K562 (cell line): ENCODE measurements around the gene PLA2G4F. TPM values are rescaled to one million over a fixed set of nuclear protein-coding genes. Genes with fewer than 3 reads are reported as not detected.

Source experiments
- ATAC-seq: fragments of 200-7000 bp; cut with Tn5 transposase; 3 replicates; pipeline ENCODE4 v1.9.1; 2020; ENCODE audit warnings: moderate library complexity
- BruUV-seq: library from RNA; stranded (reverse); fragments of 400-500 nt; replicated peaks from 2 replicates; lab custom pipeline; 2021; lab: Mats Ljungman, UMichigan
- CTCF ChIA-PET: fragments of 300-600 bp; formaldehyde crosslinking; extraction: SDS; loops from one replicate; lab custom pipeline; 2021; ENCODE audit warnings: low intra/inter-chr PET ratio; lab: Yijun Ruan, JAX
- POLR2A ChIA-PET: fragments of 300-600, 350-650 bp; sonication (Branson Sonifier 250); formaldehyde crosslinking; extraction: SDS; loops from one replicate; lab custom pipeline; 2021; ENCODE audit warnings: antibody characterized with exemption, inconsistent platforms; lab: Yijun Ruan, JAX
- DNase-seq, 4 experiments: peaks; one replicate each; pipeline versions ENCODE4 v3.0.0 to v3.0.0-alpha.2; 2011 to 2018; ENCODE audit warnings: low spot score in 3 of 4, mixed read lengths in 3 of 4; ENCODE audit errors: extremely low read depth in 1 of 4
- FAIRE-seq: peaks from 2 replicates; lab custom pipeline; 2011; peaks lifted over from hg19 to GRCh38; lab: Jason Lieb, UNC
- H2AFZ ChIP-seq: 2 replicates; pipeline ENCODE4 v1.6.0; 2011; ENCODE audit warnings: low read depth, low read length, control low read depth, inconsistent platforms
- H3K27ac ChIP-seq: fragments of 200-600 bp; 3 replicates; pipeline ENCODE4 v1.8.0; 2011; ENCODE audit warnings: low read depth, mild to moderate bottlenecking, control low read depth, inconsistent platforms, low read length, moderate library complexity, mixed read lengths; ENCODE audit errors: extremely low read depth
- H3K27me3 ChIP-seq, 2 experiments: fragments of 300-600 bp in 1 of 2; 2 replicates in 1 of 2; 3 replicates in 1 of 2; pipeline versions ENCODE4 v1.6.0 to v1.8.0; 2011; ENCODE audit warnings: inconsistent platforms in 2 of 2, low read length in 2 of 2, mild to moderate bottlenecking in 1 of 2, mixed read lengths in 1 of 2, moderate library complexity in 1 of 2; ENCODE audit not compliant: control insufficient read depth in 2 of 2, insufficient read depth in 2 of 2
- H3K36me3 ChIP-seq: fragments of 300-600 bp; 3 replicates; pipeline ENCODE4 v1.8.0; 2011; ENCODE audit warnings: mild to moderate bottlenecking, low read length, inconsistent platforms; ENCODE audit not compliant: control insufficient read depth, insufficient read depth
- H3K4me1 ChIP-seq, 2 experiments: fragments of 200-600 bp in 1 of 2; replicated peaks in 1 of 2; 2 replicates in 1 of 2; 3 replicates in 1 of 2; pipeline versions ENCODE4 v1.5.1 to v1.8.0; 2011; ENCODE audit warnings: inconsistent platforms in 2 of 2, low read length in 2 of 2, mild to moderate bottlenecking in 1 of 2, mixed read lengths in 1 of 2, moderate library complexity in 1 of 2; ENCODE audit not compliant: control insufficient read depth in 2 of 2, insufficient read depth in 2 of 2
- H3K4me2 ChIP-seq: 2 replicates; pipeline ENCODE4 v1.6.1; 2011; ENCODE audit warnings: low read length, control low read depth, inconsistent platforms, mixed read lengths; ENCODE audit not compliant: insufficient read depth
- H3K4me3 ChIP-seq: fragments of 200-600 bp; sonication (generic), shearing (Covaris generic); 2 replicates; pipeline ENCODE4 v1.5.1; 2016; ENCODE audit warnings: control low read depth, inconsistent platforms
- H3K79me2 ChIP-seq: fragments of 200-600 bp; 3 replicates; pipeline ENCODE4 v1.8.0; 2011; ENCODE audit warnings: low read length, inconsistent platforms; ENCODE audit not compliant: control insufficient read depth, insufficient read depth
- H3K9ac ChIP-seq, 2 experiments: 2 replicates each; pipeline versions ENCODE4 v1.6.0 to v1.6.1; 2011; ENCODE audit warnings: low read depth in 2 of 2, low read length in 2 of 2, control low read depth in 1 of 2, inconsistent platforms in 1 of 2, mild to moderate bottlenecking in 1 of 2, mixed read lengths in 1 of 2; ENCODE audit not compliant: insufficient read depth in 1 of 2
- H3K9me1 ChIP-seq: one replicate; pipeline ENCODE4 v1.6.0; 2011; ENCODE audit warnings: inconsistent platforms, mild to moderate bottlenecking, low read length, moderate library complexity; ENCODE audit not compliant: control insufficient read depth, insufficient read depth
- H3K9me3 ChIP-seq: replicated peaks from 2 replicates; pipeline ENCODE4 v1.5.1; 2011; ENCODE audit warnings: low read depth, low read length, inconsistent platforms; ENCODE audit not compliant: control insufficient read depth, insufficient read depth
- H4K20me1 ChIP-seq: replicated peaks from 2 replicates; pipeline ENCODE4 v1.6.1; 2011; ENCODE audit warnings: low read length, inconsistent platforms, mixed read lengths; ENCODE audit not compliant: control insufficient read depth, insufficient read depth
- CREM ChIP-seq: IDR thresholded peaks from 2 replicates; pipeline ENCODE4 v1.6.1; 2014; ENCODE audit warnings: antibody characterized with exemption, low read depth
- DEAF1 ChIP-seq: fragments of 450-650 bp; formaldehyde crosslinking; IDR thresholded peaks from 2 replicates; pipeline ENCODE4 v1.4.0; 2020; ENCODE audit warnings: mild to moderate bottlenecking, moderate library complexity
- EGR1 ChIP-seq: fragments of 450-650 bp; conservative IDR thresholded peaks from 2 replicates; pipeline ENCODE4 v1.6.1; 2017; ENCODE audit warnings: mild to moderate bottlenecking
- ETS1 ChIP-seq: conservative IDR thresholded peaks from 2 replicates; pipeline ENCODE4 v1.6.1; 2011; ENCODE audit warnings: low read depth, mild to moderate bottlenecking, low read length; ENCODE audit not compliant: control insufficient read depth
- GATA2 ChIP-seq: sonication (generic); formaldehyde crosslinking; IDR thresholded peaks from 2 replicates; pipeline ENCODE4 v1.4.0; 2020; ENCODE audit warnings: mild to moderate bottlenecking, missing genetic modification reagents
- KLF10 ChIP-seq: fragments of 250-450 bp; sonication (Bioruptor Pico); IDR thresholded peaks from 2 replicates; pipeline ENCODE4 v1.6.1; 2021; ENCODE audit warnings: matching md5 sums
- PHF21A ChIP-seq: fragments of 450-650 bp; IDR thresholded peaks from 2 replicates; pipeline ENCODE4 v1.6.1; 2017; ENCODE audit warnings: low read depth, borderline replicate concordance
- THRB ChIP-seq: fragments of 450-650 bp; formaldehyde crosslinking; conservative IDR thresholded peaks from 2 replicates; pipeline ENCODE4 v1.4.0; 2022; ENCODE audit warnings: mild to moderate bottlenecking, missing genetic modification characterization
- YY1 ChIP-seq, 3 experiments: IDR thresholded peaks; 2 replicates each; pipeline ENCODE4 v1.6.1; 2011; ENCODE audit warnings: low read length in 2 of 3, mild to moderate bottlenecking in 2 of 3, moderate library complexity in 2 of 3, borderline replicate concordance in 1 of 3, control low read depth in 1 of 3, low read depth in 1 of 3; ENCODE audit not compliant: insufficient read depth in 3 of 3, insufficient replicate concordance in 2 of 3, control insufficient read depth in 1 of 3, insufficient read length in 1 of 3; ENCODE audit errors: extremely low read depth in 1 of 3
- ZBTB9 ChIP-seq: fragments of 450-650 bp; formaldehyde crosslinking; IDR thresholded peaks from 2 replicates; pipeline ENCODE4 v1.4.0; 2020; ENCODE audit warnings: mild to moderate bottlenecking, moderate library complexity
- ZFP36 ChIP-seq: fragments of 150-350 bp; IDR thresholded peaks from 2 replicates; pipeline ENCODE4 v1.6.1; 2018; ENCODE audit warnings: low read length, low read depth; ENCODE audit not compliant: partially characterized antibody
- ZNF239 ChIP-seq: fragments of 250-450 bp; sonication (Bioruptor Pico); IDR thresholded peaks from 2 replicates; pipeline ENCODE4 v1.4.0; 2020; ENCODE audit warnings: mild to moderate bottlenecking
- ZNF436 ChIP-seq: fragments of 250-450, 450-650 bp; sonication (Bioruptor Pico); formaldehyde crosslinking; IDR thresholded peaks from 2 replicates; pipeline ENCODE4 v1.7.0; 2020; ENCODE audit warnings: mild to moderate bottlenecking
- ZNF668 ChIP-seq: fragments of 250-450 bp; sonication (Bioruptor Pico); IDR thresholded peaks from 2 replicates; pipeline ENCODE4 v1.8.0; 2022; ENCODE audit warnings: mild to moderate bottlenecking, inconsistent platforms
- ZNF830 ChIP-seq: fragments of 250-450 bp; sonication (Bioruptor Pico); IDR thresholded peaks from 2 replicates; pipeline ENCODE4 v1.5.0; 2021; ENCODE audit warnings: mild to moderate bottlenecking
- WGBS: fragments of 100-300 bp; shearing (Covaris generic); methylation state at CpG from one replicate; pipeline ENCODE4 v1.1.6; 2016; ENCODE audit warnings: low coverage, mixed read lengths; ENCODE audit not compliant: insufficient coverage; ENCODE audit errors: missing lambda C conversion rate; 5-methylcytosine and 5-hydroxymethylcytosine counted together
- in situ Hi-C: fragments of 300-500 bp; cut with MboI; formaldehyde crosslinking; loops from 4 replicates; pipeline ENCODE4 v1.15.0; 2018; ENCODE audit warnings: inconsistent platforms, mixed read lengths
- intact Hi-C: fragments of 100-400 bp; cut with micrococcal nuclease; formaldehyde crosslinking; loops from 2 replicates; pipeline ENCODE4 v1.14.2; 2022
- polyA plus RNA-seq, 8 experiments: library from polyadenylated mRNA; depleted of rRNA in 4 of 8; stranded (reverse) in 5 of 8; unstranded in 3 of 8; fragments of >200 nt; fragmentation: Nextera tagmentation in 2 of 8; fragmentation: Illumina TruSeq in 1 of 8; extraction: Ambion mirVana in 2 of 8; extraction: Trizol in 1 of 8; gene quantifications; 2 replicates each; pipeline versions ENCODE4 v1.2.1 to v1.2.3, GENCODE V29; 2011 to 2014; ENCODE audit warnings: inconsistent platforms in 1 of 8, missing spikeins in 1 of 8
- total RNA-seq, 7 experiments: library from RNA; depleted of rRNA in 6 of 7; stranded (reverse); fragments of >200 nt in 6 of 7; fragmentation: Illumina TruSeq in 2 of 7; extraction: Trizol in 2 of 7; gene quantifications; 2 replicates each; pipeline versions ENCODE4 v1.2.1 to v1.2.3, GENCODE V29; 2011 to 2021; ENCODE audit warnings: low replicate concordance in 1 of 7

Gene PLA2G4F
- total and polyA plus RNA-seq, 9 of the 15 experiments (the other 6 are each of a cell fraction or from before 2014, with no cell fraction given), result 0.02 TPM; not detected in 8

GRCh38 chr15:42133886-42134502 lies 22.4 kb downstream of the PLA2G4F start (continued):
- no peak for TF ChIP-seq ZBTB9 (CRISPR knock-in tag)
- TF ChIP-seq YY1 (IDR thresholded peaks at IDR 0.05; ENCODE audit: borderline replicate concordance in 1 of 3, control insufficient read depth in 1 of 3, extremely low read depth in 1 of 3, insufficient read depth in 3 of 3, insufficient read length in 1 of 3, insufficient replicate concordance in 2 of 3, low read depth in 1 of 3, low read length in 2 of 3), result peak in 1 of 3 experiments; percentile 57
- no peak for TF ChIP-seq GATA2 (CRISPR knock-in tag)
- no peak for TF ChIP-seq ZNF830
- TF ChIP-seq KLF10 (CRISPR knock-in tag), result no peak
- TF ChIP-seq ZNF668 (CRISPR knock-in tag), result no peak
- TF ChIP-seq, all 486 proteins: peak for 17

GRCh38 chr15:42133356-42133755 lies 23.1 kb downstream of the PLA2G4F start:
- intact Hi-C loops, result loop anchor here (5.0 kb wide), 1 partner anchor 36 kb away; no protein-coding TSS in a partner anchor
- no TSS peak for BruUV-seq
- TF ChIP-seq CREM, result no peak
- no peak for TF ChIP-seq PHF21A
- TF ChIP-seq ZNF668 (CRISPR knock-in tag), result no peak
- no peak for TF ChIP-seq THRB (CRISPR knock-in tag)
- TF ChIP-seq ETS1, result no peak
- TF ChIP-seq ZNF436 (CRISPR knock-in tag), result no peak
- no peak for TF ChIP-seq EGR1
- no peak for TF ChIP-seq ZFP36
- no peak for TF ChIP-seq DEAF1
- no peak for TF ChIP-seq ZNF239 (CRISPR knock-in tag)

More at GRCh38 chr15:42133356-42133755, 23.1 kb downstream of the PLA2G4F start:
- CTCF ChIA-PET, result interaction anchor here (0.6 to 1.9 kb wide), 2 partner anchors 33 to 67 kb away, joined by 3 to 13 read pairs; no protein-coding TSS in a partner anchor
- Histone ChIP-seq H2AFZ (no peak overlapping the region), H3K27me3 (peaks cover 3 to 38% of the 10 kb centered on the region in 2 experiments; a peak in 4 of 5 replicates), H3K27ac (no peak overlapping the region), H3K79me2 (no peaks in the 10 kb centered on the region), H3K9me1 (no peaks in the 10 kb centered on the region), H3K4me2 (no peak overlapping the region), H3K9ac (no peak overlapping the region), H3K4me1 (no peaks in the 10 kb centered on the region), H4K20me1 (0 out of 2 replicates have a peak, but pooled peaks cover 4% of the 10 kb centered on the region), H3K36me3 (no peaks in the 10 kb centered on the region), H3K9me3 (no peaks in the 10 kb centered on the region), H3K4me3 (no peak overlapping the region)
- 0% methylated on average over 4 of the region's 4 CpGs for whole genome bisulfite sequencing
- no peak for DNase-seq
- in situ Hi-C loops, result no loop called here
- POLR2A ChIA-PET, result interaction anchor here (0.8 to 1.0 kb wide), 2 partner anchors 14 to 149 kb away, joined by 3 read pairs; no protein-coding TSS in a partner anchor
- no peak for FAIRE-seq
- no peak for ATAC-seq
